HG03108 (cell line): ENCODE measurements around the gene SNX5.

Experiments used
- ATAC-seq: cut with Tn5 transposase; IDR thresholded peaks from one replicate; pipeline ENCODE4 v1.9.1; 2021; ENCODE audit warnings: moderate library complexity; ENCODE audit not compliant: unreplicated experiment

The SNX5 gene

GRCh38 chr20:17968366-17969277 is at the start of gene SNX5, which contains the start of gene MGME1:
SNX5 (minus strand) TSS chr20:17968794; CDS start chr20:17968425, 369 bp downstream.
MGME1 (plus strand) TSS chr20:17969018; CDS start chr20:17969860, 842 bp downstream.
- peak; percentile 64 for ATAC-seq

DNA sequence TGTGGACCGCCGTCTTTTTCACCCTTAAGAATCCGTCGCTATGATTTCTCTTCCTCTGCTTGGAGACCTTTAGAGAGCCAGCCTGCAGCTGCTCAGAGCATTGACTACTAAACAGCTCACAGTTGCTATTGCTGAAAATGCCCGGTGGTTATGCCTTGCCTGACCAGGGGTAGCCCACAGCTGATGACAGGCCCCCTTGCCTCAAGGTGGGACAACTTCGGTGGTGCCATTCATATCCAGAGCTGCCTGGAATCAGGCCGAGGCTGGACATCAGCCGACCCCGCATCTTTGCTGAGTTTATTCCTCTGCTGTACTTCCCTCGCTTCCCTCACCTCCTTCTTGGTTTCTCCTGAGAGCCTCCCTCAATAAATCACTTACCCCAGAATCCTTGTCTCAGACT is 49.5 kb upstream of the SNX5 start:
- no peak for ATAC-seq

GRCh38 chr20:18016772-18017171 is 48.2 kb upstream of the SNX5 start:
- ATAC-seq, result no peak

DNA sequence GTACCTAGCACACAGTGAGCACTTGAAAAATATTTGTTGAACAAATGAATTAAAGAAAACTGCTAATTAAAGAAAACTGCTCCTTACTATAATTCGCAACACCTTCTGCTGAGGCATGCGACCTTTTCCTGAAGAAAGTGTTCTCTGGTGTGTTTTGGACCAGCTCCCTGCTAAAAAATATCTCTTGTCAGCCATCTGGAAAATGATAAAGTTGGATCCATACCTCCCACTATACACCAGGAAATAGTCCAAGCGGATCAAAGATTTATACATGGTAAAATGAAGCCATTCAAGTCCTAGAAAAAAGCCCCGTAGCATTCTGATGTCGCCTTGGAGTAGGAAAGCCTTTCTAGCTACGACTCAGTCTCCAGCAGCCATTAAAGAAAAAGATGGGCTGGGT is 45.8 kb upstream of the SNX5 start:
- ATAC-seq, result no peak

DNA sequence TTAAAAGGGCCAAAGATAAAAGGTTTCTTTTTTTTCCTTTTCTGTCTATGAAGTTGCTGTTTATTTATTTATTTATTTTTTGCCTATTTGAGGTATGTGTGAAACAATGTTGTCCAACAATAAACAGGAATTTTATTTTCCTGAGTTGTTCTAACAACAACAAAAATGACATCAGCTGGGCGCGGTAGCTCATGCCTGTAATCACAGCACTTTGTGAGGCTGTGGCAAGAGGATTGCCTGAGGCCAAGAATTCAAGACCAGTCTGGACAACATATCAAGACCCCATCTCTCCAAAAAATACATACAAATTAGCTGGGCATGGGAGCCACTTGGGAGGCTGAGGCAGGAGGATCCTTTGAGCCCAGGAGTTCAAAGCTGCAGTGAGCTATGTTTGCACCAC is 44.3 kb upstream of the SNX5 start:
- no peak for ATAC-seq

GRCh38 chr20:18011951-18012645 is 43.5 kb upstream of the SNX5 start:
- no peak for ATAC-seq

DNA sequence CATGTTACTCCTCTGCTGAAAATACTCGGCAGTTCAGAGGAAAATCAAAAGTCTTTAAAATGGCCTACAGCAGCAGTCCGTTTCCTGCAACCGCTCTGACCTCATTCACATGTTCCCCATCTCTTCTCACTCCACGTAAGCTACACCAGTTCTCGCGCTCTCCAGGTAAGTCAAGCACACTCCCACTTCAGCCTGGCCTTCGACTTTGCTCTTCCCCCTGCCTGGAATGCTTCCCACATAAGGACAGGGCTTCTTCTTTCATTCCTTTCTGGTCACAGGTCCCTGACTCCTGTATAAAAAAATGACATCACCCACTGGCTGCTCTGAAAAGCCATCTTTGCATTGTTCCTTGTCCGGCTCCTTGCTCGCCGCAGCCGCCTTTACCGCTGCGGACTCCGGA is 42.9 kb upstream of the SNX5 start:
- ATAC-seq, result no peak

DNA sequence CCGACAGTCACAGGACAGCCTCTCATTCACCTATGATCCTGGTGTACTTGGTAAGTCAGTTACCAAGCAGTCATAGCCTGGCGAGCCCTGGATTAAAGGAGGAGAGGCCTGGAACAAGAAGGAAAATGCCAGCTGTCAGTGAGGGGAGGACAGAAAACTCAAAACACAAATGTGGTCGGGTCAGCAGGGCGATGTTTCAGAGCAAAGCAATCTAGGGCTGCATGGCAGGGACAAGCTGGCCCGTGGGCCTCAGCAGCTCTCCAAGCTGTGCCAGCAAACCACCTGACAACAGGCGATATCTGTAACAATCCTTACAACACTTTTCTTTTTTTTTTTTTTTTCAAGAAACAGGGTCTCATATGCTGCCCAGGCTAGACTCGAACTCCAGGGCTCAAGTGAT is 40.5 kb upstream of the SNX5 start:
- ATAC-seq, result no peak

GRCh38 chr20:18007534-18008292 is 39.1 kb upstream of the SNX5 start:
- ATAC-seq, result no peak

DNA sequence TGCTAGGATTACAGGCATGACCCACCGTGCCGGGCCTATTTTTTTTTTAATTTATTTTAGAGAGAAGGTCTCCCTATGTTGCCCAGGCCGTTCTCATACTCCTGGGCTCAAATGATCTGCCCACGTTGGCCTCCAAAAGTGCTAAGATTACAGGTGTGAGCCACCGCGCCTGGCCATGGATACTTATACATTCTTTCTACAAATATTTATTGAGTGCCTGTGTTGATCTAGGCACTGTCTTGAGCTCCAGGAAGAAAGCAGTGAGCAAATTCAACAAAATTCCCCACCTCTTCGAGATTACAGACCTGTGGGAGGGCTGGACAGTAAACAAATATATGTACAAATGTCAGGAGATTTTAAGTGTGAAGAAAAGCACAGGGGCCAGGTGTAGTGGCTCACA is 38.1 kb upstream of the SNX5 start:
- ATAC-seq, result no peak

GRCh38 chr20:18005990-18006364 is 37.4 kb upstream of the SNX5 start:
- no peak for ATAC-seq

GRCh38 chr20:18005170-18005989 is 36.8 kb upstream of the SNX5 start:
- peak; percentile 92 for ATAC-seq

DNA sequence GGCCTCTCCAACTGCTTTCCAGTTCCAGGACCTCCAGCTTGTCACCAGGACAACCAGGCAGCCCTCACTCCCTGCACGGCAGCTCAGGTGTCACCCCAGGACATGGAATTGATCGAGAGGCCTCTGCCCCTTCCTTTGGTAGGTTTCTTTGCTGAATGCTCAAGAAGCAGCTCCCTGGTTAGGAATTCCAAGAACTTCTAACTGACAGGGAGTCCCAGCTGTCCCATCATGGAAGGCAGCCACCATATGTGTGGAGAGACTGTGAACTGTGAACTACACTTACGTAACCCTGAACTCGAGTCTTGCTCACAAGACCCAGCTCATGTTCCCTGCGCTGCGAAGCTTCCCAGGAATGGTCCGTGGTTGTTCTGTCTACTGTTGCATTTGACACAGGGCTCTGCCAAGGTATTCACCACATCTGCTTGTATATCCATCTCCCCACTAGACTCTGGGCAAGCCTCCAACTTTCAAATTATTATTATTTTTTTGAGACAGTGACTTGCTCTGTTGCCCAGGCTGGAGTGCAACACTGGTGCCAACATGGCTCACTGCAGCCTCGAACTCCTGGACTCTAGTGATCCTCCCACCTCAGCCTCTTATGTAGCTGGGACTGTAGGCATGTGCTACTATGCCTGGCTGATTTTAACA is 35.9 kb upstream of the SNX5 start:
- ATAC-seq, result no peak

DNA sequence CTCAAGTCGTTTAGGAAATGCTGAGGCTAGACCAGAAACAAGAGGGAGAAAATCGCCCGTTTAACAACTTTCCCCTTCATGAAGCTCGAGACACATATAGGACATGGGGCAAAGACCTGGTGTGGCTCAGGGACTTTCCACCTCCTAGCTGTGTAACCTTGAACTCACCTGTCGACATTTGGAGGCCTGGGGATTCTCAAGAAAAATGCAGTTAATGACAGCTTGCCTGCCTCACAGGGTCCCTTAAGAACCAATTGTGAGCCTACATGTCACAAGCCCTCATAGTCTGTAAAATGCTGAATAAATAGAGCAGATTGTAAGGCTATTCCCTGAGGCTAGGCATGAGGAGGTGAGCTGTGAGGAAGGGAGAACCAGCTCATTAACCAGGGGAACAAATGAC is 35.3 kb upstream of the SNX5 start:
- ATAC-seq, result peak; percentile 34

- no peak for ATAC-seq
Measured at GRCh38 chr20:18001131-18001921, 32.7 kb upstream of the SNX5 start.

DNA sequence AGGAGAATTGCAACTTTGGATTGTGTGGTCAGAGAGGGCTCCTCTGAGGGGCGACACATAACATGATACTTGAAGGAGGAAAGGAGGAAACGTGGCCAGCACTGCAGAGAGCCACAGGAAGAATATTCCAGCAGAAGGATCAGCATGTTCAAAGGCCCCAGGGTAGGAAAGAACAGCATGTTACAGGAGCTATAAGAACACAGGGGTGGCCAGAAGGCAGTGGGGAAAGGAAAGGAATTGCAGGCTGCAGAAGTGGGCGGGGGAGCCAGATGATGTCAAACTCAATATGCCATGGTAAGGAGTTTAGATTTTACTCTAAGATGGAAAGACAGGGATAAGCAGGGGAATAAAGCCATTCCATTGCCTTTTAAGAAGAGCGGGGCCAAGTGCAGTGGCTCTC is 31.0 kb upstream of the SNX5 start:
- no peak for ATAC-seq

DNA sequence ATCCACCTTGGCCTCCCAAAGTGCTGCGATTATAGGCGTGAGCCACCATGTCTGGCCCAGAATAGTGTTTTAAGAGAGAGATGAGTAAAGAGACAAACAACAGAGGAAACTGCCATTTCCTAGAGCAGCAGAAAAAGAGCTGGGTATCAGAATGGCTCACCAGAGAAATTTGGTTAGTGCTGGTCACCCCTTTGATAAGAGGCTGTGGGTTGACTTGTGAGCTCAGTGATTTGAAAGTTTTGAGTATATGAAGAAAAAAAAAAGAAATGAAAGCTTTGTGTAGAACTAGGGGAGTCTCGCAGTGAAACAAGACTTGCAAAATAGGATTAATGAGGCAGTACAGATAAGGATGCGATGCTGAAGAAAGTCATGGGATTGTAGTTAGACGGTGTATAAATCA is 29.9 kb upstream of the SNX5 start:
- no peak for ATAC-seq

- ATAC-seq, result no peak
Measured at GRCh38 chr20:17995967-17996819, 27.6 kb upstream of the SNX5 start.
